ENCODE data around the gene BTNL8.
"Not testable (repeated sequence)": the region's sequence is repeated elsewhere in the genome, so short reads cannot be mapped to it uniquely, and the experiment has no call there.

Gene BTNL8

DNA sequence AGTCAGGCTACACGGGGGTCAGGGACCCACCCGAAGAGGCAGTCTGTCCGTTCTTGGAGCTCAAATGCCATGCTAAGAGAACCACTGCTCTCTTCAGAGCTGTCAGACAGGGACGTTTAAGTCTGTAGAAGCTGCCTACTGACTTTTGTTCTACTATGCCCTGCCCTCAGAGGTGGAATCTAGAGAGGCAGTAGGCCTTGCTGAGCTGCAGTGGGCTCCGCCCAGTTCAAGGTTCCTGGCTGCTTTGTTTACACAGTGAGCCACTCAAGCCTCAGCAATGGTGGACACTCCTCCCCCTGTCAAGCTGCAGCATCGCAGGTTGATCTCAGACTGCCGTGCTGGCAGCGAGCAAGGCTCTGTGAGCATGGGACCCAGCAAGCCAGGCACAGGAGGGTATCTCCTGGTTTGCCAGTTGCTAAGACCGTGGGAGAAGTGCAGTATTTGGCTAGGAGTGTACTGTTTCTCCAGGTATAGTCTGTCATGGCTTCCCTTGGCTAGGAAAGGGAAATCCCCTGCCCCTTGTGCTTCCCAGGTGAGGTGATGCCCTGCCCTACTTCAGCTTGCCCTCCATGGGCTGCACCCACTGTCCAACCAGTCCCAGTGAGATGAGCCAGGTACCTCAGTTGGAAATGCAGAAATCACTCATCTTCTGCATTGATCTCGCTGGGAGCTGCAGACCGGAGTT, 13.0 kb upstream of the BTNL8 start:
- not testable (repeated sequence) for DNase-seq

DNA sequence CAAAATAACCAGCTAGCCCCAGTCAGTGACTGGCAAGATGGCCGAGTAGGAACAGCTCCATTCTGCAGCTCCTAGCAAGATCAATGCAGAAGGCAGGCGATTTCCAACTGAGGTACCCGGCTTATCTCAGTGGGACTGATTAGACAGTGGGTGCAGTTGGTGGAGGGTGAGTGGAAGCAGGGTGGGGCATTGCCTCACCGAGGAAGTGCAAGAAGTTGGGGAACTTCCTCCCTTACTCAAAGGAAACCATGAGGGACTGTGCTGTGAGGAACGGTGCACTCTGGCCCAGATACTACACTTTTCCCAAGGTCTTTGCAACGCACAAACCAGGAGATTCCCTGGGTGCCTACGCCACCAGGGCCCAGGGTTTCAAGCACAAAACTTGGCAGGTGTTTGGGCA, 9.6 kb upstream of the BTNL8 start:
- DNase-seq = no peak

DNA sequence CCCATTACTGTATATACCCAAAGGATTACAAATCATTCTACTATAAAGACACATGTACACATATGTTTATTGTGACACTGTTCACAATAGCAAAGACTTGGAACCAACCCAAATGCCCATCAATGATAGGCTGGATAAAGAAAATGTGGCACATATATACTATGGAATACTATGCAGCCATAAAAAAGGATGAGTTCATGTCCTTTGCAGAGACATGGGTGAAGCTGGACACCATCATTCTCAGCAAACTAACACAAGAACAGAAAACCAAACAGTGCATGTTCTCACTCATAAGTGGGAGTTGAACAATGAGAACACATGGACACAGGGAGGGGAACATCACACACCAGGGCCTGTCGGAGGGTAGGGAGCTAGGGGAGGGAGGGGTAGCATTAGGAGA, 3.6 kb upstream of the BTNL8 start:
- DNase-seq = not testable (repeated sequence)

DNA sequence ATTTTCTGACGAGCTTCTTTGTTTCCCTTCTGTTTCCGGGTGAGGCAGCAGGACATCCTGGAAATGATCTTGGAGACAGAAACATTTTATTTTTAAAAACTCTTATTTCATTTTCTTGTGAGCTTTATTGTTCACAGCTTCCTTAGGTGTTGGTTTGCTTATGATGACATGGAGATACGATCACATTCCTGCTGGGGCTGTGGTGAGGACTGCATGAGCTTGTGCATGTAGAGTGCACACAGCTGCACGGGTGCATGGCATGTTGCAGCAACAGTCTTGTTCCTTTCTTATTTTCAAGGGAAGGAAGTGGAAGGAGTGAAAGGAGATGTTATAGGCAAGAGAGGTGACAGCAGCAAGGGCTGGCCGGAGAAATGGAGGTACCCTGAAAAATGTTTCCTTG, 1.2 kb downstream of the BTNL8 start:
- DNase-seq = no peak

DNA sequence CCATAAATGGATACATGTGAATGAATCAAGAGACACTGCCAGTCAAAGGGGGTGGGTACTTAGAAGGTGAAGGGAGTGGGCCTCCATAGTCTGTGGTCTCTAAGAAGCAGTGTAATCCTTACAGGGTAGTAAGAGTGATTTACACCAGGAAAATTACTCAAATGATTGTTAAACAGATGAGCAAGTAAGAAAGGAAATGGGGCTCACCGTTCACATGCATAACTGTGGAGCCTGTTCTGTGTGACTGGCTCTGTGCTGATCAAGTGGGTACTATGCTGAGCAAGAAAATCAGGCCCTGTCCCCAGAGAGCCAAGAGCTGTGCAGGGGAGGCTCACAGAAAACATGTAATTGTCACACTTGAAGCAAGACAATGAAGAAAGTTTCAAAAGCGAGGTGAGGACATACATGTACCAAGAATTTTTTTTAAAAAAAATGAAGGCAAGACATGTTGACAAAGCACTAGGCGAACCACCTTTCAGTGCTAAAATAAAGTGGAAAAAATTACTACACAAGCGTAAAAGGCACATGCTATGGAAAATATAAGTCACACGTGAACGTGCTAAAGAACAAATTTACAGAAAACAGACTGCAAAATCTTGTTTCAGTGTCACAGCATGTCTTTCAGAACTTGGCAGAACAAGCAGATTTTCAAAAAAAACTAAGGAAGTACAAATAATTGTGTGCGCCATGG, 2.5 kb downstream of the BTNL8 start:
- DNase-seq = no peak

DNA sequence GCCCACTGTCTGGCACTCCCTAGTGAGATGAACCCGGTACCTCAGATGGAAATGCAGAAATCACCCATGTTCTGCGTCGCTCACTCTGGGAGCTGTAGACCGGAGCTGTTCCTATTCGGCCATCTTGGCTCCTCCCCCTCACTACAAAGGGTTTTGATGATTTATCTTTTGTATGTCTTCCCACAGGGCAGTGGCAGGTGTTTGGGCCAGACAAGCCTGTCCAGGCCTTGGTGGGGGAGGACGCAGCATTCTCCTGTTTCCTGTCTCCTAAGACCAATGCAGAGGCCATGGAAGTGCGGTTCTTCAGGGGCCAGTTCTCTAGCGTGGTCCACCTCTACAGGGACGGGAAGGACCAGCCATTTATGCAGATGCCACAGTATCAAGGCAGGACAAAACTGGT, 9.4 kb downstream of the BTNL8 start:
- no peak for DNase-seq

DNA sequence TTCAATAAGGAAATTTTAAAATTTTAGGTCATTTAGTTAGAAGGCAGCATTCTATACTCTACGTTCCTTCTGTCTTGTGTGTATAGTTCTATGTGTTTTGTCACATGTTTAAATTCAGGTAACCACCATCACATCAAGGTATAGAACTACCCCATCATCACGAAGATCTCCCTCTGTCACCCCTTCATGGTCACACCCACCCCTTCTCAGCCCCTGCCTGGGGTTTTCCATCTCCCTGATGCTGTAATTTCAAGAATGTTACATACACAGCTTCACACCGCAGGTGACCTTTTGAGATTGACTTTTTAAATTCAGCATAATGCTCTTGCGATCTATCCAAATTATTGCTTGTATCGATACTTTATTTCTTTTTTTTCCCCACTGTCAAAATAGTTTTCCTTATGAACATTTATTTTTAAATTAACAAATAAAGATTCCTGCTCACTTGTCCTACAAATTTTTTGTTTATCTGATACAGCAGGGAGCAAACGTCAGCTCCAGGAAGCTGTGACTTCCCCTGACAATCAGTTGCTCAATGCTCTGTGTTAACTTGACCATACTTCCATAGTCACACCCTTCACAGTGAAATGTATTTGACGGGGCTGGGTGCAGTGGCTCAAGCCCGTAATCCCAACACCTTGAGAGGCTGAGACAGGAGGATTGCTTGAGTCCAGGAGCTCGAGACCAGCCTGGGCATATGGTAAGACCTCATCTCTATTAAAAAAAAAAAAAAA, 10.2 kb downstream of the BTNL8 start:
- DNase-seq = no peak

DNA sequence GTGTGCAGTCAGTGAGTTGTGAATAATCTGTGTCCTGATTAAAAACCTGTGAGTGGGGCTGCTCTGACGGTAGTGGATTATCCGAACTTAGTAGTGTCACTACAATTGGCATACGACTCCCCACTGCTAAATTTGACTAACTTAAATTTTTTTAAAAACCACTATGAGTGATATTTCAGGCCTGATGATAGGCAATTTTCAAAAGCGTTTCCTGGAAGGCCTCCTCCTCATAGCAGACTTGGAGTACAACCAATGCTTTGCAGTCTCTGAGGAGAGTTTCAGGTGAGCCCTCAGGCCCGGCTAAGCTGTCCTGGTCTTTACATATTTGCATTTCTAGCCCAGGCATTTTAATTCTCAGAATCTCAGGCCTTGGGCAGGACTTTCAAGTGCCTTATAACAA, 10.8 kb downstream of the BTNL8 start:
- no peak for DNase-seq

DNA sequence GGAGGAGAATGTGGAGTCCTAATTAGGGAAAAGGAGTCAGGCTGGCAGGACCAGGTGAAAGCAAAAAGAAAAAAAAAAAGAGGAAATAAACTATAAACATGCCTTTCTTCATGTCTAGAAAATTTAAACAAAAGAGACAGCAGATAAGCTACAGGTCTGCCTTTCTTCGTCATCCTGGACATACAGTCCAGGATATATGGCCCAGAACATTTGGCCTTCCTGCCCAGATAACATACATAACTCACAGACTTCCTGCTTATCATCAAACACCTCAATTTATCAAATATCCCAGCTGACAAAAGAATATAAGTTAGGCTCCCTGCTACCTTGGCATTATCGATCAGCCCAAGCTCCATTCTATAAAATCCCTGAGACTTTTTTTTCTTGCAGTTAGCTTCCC, 11.2 kb downstream of the BTNL8 start:
- DNase-seq = no peak

DNA sequence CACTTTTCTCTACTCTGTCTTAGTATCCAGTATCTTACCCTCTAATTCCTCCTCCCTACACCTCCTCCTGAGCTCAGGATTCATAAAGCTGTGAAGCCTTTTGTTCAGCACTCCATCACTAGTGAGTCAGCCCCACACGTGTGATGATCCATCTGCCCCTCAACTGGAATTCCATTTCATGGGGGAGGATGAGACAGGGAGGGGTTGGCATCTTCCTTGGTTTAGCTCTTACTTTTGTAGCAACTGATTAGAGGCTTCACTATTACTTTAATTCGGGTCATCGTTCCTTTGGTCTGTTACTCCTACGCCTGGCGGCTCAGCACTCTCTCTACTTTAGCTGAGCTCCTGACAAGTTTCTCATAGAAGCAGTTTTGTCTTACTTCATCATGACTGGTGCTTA, 11.8 kb downstream of the BTNL8 start:
- no peak for DNase-seq

DNA sequence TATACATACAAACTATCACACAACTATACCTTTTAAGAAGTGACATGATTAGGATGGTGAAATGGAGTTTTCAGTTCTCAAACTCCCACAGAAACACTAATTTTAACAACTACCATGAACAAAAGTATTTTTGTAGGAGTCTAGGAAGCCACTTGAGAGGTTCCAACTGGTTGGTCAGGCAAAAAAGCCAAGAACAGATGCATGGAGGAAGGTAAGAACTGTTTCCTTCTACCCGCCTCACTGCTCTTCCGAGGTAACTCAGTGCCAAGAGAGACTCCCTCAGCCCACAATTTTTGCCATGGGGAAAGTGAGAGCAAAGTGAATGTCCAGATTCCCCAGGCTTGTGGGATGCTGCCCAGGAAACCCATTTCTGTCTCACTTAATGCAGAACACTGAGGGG, 15.7 kb downstream of the BTNL8 start:
- DNase-seq = no peak

DNA sequence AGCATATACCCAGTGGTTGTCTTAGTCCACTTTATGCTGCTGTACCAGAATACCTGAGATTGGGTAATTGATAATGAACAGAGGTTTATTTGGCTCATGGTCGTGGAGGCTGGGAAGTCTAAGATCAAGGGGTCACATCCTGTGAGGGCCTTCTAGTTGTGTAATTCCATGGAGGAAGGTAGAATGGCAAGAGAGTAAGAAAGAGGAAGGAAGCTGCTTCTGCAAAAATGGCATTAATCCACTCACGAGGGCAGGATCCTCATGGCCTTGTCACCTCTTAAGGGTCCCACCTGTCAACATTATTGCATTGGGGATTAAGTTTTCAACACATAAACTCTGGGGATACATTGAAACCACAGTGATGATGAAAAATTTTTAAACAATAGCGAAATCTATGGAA, 17.0 kb downstream of the BTNL8 start:
- no peak for DNase-seq

DNA sequence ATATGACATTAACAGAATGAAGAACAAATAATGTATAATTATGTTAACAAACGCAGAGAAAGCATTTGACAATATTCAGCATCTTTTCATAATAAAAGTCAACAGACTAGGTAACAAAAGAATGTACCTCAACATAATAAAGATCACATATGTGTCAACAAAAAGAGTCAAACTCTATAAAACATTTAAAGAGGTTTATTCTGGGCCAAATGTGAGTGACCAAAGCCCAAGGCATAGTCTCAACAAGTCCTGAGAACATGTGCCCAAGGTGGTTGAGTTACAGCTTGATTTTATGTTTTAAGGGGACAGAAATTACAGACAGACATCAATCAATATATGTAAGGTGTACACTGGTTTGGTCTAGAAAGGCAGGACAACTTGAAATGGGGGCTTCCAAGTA, 19.4 kb downstream of the BTNL8 start:
- no peak for DNase-seq

DNA sequence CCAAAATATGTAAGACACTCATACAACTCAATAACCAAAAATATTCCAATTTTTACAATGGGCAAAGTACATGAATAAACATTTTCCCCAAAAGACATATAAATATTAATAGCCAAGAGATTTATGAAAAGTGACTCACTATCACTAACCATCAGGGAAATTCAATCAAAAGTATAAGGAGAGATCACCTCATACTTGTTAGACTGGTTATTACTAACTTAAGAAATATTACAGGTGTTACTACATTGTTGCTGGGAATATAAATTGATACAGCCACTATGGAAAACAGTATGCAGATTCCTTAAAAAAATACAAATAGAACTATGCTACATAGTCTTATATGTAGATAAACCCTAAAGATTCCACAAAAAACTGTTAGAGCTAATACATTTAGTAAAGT, 21.8 kb downstream of the BTNL8 start:
- DNase-seq = no peak

DNA sequence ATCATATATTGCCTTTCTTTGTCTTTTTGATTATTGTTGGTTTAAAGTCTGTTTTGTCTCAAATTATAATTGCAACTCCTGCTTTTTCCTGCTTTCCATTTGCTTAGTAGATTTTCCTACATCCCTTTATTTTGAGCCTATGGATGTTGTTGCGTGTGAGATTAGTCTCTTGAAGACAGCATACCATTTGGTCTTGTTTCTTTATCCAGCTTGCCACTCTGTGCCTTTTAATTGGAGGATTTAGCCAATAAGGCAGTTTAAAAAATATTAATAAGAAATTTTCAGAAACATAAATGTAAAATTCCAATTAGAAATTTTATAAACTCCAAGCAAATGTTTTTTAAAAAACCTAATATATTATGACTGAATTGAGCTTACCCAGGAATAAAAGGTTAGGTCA, 24.0 kb downstream of the BTNL8 start:
- no peak for DNase-seq

DNA sequence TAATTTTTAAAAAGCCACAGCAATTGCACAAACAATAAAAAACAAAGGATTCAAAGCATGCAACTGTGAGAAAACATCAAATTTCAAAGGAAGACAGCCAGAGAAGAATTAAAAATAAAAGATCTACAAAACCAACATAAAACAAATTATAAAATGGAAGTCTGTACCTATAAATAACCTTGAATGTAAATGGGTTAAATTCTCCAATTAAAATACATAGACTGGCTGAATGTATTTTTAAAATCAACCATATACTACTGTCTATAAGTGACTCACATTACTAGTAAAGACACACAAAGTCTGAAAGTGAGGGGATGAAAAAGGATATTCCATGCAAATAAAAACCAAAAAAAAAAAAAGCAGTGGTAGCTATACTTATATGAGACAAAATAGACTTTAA, 33.7 kb downstream of the BTNL8 start:
- DNase-seq = no peak

DNA sequence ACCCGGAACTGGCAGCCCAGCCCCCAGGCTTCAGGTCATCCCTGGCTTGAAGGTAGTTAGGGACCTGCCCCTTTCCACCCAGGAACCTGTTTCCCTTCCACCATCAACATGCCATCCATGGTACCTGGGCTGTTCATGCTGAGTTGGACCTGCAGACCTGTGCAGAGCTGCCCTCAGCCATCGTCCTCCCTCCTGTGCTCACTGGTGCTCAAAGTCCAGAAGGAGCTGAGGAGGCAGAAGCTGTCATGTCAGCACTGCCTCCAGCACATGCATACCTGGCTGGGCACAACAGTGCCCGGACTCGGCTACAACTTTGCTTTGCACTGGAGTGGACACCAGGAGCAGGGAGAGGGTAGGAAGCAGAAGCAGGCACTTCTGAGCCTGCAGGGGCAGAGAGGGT, 36.2 kb downstream of the BTNL8 start:
- no peak for DNase-seq

DNA sequence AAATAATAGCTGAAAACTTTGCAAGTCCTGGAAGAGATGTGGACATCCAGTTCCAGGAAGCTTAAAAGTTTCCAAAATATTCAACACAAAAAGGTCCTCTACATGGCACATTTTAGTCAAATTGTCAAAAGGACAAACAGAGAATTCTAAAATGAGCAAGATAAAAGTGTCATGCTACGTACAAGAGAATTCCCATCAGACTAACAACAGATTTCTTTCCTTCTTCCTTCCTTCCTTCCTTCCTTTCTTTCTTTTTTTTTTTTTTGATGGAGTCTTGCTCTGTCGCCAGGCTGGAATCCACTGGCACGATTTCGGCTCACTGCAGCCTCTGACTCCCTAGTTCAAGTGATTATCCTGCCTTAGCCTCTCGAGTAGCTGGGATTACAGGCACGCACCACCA, 39.3 kb downstream of the BTNL8 start:
- no peak for DNase-seq

DNA sequence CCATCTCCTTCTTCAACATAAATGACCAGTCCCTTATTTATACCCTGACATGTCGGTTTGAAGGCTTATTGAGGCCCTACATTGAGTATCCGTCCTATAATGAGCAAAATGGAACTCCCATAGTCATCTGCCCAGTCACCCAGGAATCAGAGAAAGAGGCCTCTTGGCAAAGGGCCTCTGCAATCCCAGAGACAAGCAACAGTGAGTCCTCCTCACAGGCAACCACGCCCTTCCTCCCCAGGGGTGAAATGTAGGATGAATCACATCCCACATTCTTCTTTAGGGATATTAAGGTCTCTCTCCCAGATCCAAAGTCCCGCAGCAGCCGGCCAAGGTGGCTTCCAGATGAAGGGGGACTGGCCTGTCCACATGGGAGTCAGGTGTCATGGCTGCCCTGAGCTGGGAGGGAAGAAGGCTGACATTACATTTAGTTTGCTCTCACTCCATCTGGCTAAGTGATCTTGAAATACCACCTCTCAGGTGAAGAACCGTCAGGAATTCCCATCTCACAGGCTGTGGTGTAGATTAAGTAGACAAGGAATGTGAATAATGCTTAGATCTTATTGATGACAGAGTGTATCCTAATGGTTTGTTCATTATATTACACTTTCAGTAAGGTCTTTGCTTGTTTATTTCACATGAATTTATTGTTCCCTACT, 51.5 kb downstream of the BTNL8 start:
- no peak for DNase-seq

DNA sequence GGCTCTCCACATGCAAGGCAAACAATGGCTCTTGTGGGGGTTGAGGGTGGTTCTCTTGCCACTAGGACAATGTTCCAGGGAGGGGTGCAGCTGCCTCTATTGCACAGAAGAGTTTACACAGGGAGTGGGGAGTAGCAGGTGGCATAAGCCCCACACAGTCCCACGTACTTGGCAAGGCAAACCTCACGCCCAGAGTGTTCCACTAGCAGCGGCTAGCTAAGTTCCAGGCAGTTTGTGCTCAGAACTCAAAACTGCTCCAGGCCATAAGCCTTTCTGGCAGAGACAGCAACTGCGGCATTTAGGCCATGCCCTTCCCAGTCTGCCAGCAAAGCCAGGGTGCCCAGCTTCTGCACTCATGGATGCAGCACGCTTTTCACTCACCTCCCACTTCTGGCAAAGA, 60.7 kb downstream of the BTNL8 start:
- DNase-seq = no peak

DNA sequence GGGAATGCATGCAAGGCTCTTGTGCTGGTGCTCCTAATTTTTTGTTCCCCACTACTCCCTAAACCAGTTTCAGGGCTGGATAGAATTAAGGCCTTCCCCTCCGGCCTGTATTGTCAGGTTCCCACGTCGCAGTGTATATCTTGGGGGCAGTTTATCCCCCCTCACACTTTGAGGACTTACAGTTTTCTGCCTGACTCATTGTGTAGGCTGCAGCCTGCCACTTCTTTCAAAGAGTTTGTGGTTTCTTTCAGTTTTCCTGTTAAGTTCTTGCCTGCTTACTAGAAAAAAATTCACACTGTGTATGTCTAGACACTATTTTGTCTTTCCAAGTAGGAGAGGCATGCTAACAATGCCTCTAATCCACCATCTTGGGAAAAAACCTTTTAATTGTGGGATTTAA, 61.2 kb downstream of the BTNL8 start:
- no peak for DNase-seq

DNA sequence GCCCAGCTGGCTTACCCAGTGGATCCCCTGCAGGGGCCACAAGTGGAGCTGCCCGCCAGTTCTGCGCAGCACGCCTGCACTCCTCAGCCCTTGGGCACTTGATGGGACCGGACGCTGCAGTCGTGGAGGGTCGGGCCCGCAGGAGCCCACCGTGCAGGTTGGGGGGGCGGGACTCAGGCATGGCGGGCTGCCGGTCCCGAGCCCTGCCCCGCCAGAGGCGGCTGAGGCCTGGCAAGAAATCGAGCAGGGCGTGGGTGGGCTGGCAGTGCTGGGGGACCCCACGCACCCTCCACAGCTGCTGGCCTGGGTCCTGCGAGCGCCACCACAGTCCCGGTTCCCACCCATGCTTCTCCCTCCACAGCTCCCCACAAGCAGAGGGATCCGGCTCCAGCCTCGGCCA, 70.4 kb downstream of the BTNL8 start:
- no peak for DNase-seq

DNA sequence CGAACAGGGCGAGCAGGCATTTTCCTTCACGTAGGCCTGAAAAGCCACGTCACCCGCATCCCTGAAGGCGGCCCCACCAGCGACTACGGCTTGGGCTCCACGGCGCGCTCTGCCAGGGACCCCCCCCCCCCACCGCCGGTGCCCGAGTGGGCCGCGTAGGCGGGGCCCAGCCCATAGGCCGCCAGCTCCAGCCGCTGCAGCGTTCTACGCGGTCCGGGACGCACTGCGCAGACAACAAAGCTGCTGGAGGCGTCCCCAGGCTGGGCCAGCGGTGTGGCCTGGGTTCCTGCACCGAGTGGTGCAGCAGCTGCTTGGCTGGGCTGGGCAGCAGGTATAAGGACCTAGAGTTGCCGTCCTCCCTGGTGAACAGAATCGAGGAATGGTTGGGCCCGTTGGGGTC, 71.4 kb downstream of the BTNL8 start:
- no peak for DNase-seq

DNA sequence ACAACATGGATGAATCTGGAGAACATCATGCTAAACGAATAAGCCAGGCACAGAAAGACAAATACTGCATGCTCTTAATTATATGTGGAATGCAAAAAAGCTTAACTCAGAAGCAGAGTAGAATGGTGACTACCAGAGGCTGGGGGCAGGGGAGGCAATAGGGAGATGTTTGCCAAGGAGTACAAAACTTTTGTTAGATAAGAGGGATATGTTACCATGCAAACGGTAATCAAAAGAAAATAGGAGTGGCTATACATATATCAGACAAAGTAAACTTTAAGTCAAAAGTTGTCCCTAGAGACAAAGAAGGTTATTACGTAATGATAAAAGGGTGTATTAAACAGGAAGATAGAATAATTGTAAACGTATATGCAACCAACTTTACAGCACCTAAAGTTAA, 71.9 kb downstream of the BTNL8 start:
- DNase-seq = no peak

Measured in NK-92 treated with Interleukin-12 subunit alpha and Interleukin-12 subunit beta, amount 100 ng/mL, for 24 hours (cell line).